ENCODE results near the gene KLF1. TPM values are rescaled to one million over a fixed set of nuclear protein-coding genes. Genes with fewer than 3 reads are reported as not detected.

Gene KLF1
- total RNA-seq, 1 experiment from 2014 or later: 0.22 TPM

DNA sequence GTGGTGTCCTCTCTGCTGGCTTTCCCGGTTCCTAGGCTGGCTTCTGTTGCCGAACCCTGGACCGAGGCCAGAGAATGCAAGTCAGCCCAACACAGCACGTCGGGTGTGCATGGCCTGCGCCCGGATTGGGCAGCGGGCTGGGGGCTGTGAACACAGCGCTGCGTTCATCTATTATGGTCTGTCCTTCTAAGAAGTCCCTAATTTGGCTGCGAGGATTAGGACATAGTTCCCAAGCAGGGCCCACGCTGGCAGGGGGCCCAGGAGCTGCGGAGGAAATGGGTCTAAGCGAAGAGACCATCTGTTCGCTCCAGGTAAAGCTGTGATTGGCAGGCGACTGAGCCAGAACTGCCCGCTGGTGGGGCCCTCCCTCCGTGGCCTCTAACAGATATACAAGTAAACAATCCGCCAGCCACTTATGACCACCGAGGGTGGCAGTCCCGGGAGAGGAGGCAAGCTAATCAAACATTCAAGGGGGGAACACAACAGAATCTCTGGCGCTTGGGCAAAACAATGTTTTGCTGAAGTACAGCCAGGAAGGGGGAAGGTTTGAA lies 26.1 kb upstream of the KLF1 start:
- POLR2A ChIA-PET (ENCODE audit: unreplicated experiment): interaction anchor here (0.6 kb wide), 1 partner anchor 23 kb away, joined by 3 read pairs; no protein-coding TSS in a partner anchor
- DNase-seq: no peak

DNA sequence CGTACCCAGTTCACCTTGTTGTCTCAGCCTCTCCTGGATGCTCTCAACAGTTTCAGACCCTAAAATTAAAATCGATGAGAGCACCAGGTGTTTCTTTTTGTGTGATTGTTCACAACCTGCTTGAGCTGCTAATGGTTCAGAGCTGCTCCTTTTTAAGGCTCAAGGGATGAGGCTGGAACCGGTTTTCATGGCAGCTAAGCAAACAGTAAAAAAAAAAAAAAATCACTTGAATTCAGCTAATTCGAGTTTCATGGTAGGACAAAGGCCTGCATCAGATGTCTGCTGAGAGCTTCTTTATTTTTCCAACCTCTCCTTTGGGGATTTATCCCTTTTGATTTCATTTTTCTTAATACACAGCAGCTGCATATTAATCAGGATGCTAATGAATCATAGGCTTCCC lies 25.6 kb upstream of the KLF1 start:
- no peaks in the 10 kb centered on the region for H4K20me1 ChIP-seq (ENCODE audit: insufficient read depth)
- TF ChIP-seq, protein P1, sequence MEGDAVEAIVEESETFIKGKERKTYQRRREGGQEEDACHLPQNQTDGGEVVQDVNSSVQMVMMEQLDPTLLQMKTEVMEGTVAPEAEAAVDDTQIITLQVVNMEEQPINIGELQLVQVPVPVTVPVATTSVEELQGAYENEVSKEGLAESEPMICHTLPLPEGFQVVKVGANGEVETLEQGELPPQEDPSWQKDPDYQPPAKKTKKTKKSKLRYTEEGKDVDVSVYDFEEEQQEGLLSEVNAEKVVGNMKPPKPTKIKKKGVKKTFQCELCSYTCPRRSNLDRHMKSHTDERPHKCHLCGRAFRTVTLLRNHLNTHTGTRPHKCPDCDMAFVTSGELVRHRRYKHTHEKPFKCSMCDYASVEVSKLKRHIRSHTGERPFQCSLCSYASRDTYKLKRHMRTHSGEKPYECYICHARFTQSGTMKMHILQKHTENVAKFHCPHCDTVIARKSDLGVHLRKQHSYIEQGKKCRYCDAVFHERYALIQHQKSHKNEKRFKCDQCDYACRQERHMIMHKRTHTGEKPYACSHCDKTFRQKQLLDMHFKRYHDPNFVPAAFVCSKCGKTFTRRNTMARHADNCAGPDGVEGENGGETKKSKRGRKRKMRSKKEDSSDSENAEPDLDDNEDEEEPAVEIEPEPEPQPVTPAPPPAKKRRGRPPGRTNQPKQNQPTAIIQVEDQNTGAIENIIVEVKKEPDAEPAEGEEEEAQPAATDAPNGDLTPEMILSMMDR (conservative IDR thresholded peaks at IDR 0.05): no peak
- TF ChIP-seq EZH2 (IDR thresholded peaks at IDR 0.05; ENCODE audit: low read depth): no peak
- H3K4me1 ChIP-seq (replicated peaks; ENCODE audit: insufficient read depth): no peaks in the 10 kb centered on the region
- intact Hi-C loops (cut with micrococcal nuclease; ENCODE audit: unreplicated experiment): no loop called here
- H3K36me3 ChIP-seq (ENCODE audit: low read depth): no peaks in the 10 kb centered on the region
- POLR2A ChIA-PET (ENCODE audit: unreplicated experiment): interaction anchor here (0.7 kb wide), 1 partner anchor 250 kb away, joined by 3 read pairs; no protein-coding TSS in a partner anchor
- no peak overlapping the region for H3K4me2 ChIP-seq
- no peak overlapping the region for H3K4me3 ChIP-seq
- no peaks in the 10 kb centered on the region for H3K9me2 ChIP-seq (ENCODE audit: insufficient read depth)
- H3K27ac ChIP-seq: no peak overlapping the region
- CTCF ChIA-PET: no interaction called here
- H3K9me3 ChIP-seq (ENCODE audit: insufficient read depth, low read depth): no peaks in the 10 kb centered on the region
- H2AFZ ChIP-seq: no peak overlapping the region
- no peaks in the 10 kb centered on the region for H3K79me2 ChIP-seq (ENCODE audit: low read depth)
- H3K27me3 ChIP-seq (ENCODE audit: insufficient read depth, low read depth): no peaks in the 10 kb centered on the region
- no peak for DNase-seq
- BruUV-seq (replicated peaks): no TSS peak
- peaks cover 7% of the 10 kb centered on the region; the same call in 1 of the 2 replicates for H3F3A ChIP-seq (ENCODE audit: insufficient read depth, low read depth)

More for the DNA sequence above, 26.1 kb upstream of the KLF1 start:
- no TSS peak for BruUV-seq (replicated peaks)
- CTCF ChIA-PET: no interaction called here
- TF ChIP-seq, protein P1 (conservative IDR thresholded peaks at IDR 0.05): no peak
- no peak for TF ChIP-seq EZH2 (IDR thresholded peaks at IDR 0.05; ENCODE audit: low read depth)
- Histone ChIP-seq H3K27ac (no peak overlapping the region), H3K36me3 (ENCODE audit: low read depth) (no peaks in the 10 kb centered on the region), H3K79me2 (ENCODE audit: low read depth) (no peaks in the 10 kb centered on the region), H3K4me1 (replicated peaks; ENCODE audit: insufficient read depth) (no peaks in the 10 kb centered on the region), H3K9me3 (ENCODE audit: insufficient read depth, low read depth) (no peaks in the 10 kb centered on the region), H3F3A (ENCODE audit: insufficient read depth, low read depth) (peaks cover 7% of the 10 kb centered on the region; the same call in 1 of the 2 replicates), H4K20me1 (ENCODE audit: insufficient read depth) (no peaks in the 10 kb centered on the region), H3K9me2 (ENCODE audit: insufficient read depth) (no peaks in the 10 kb centered on the region), H3K27me3 (ENCODE audit: insufficient read depth, low read depth) (no peaks in the 10 kb centered on the region), H3K4me2 (no peak overlapping the region), H2AFZ (no peak overlapping the region), H3K4me3 (no peak overlapping the region)
- intact Hi-C loops (cut with micrococcal nuclease; ENCODE audit: unreplicated experiment): no loop called here

DNA sequence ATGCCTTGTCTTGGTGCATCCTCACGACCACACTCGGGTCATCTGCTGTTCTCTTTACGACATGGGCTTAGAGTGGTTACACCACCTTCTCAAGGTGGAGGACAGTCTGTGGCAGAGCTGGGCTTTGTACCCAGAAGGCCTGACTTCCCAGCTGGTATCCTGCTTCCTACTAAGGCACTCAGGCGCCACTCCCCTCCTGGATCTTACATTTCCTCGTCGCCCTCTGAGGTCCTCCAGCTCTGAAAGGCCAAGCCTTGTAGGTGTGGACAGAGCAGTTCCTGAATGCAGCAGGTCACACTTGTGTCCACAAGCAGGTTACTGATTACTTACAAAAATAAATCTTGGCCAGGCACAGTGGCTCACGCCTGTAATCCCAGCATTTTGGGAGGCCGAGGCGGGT lies 20.2 kb upstream of the KLF1 start:
- no peaks in the 10 kb centered on the region for H3K9me3 ChIP-seq (ENCODE audit: insufficient read depth, low read depth)

More for the DNA sequence above, 20.2 kb upstream of the KLF1 start:
- H3K4me2 ChIP-seq: no peak overlapping the region
- DNase-seq: no peak
- H3F3A ChIP-seq (ENCODE audit: insufficient read depth, low read depth): peaks cover 10% of the 10 kb centered on the region
- H3K27me3 ChIP-seq (ENCODE audit: insufficient read depth, low read depth): no peaks in the 10 kb centered on the region
- H3K9me2 ChIP-seq (ENCODE audit: insufficient read depth): no peaks in the 10 kb centered on the region
- no peaks in the 10 kb centered on the region for H3K79me2 ChIP-seq (ENCODE audit: low read depth)
- no peaks in the 10 kb centered on the region for H4K20me1 ChIP-seq (ENCODE audit: insufficient read depth)
- no TSS peak for BruUV-seq (replicated peaks)
- no peaks in the 10 kb centered on the region for H3K4me1 ChIP-seq (replicated peaks; ENCODE audit: insufficient read depth)
- H3K27ac ChIP-seq: no peak overlapping the region
- CTCF ChIA-PET: no interaction called here
- TF ChIP-seq EZH2 (IDR thresholded peaks at IDR 0.05; ENCODE audit: low read depth): no peak
- no peak overlapping the region for H2AFZ ChIP-seq
- no peaks in the 10 kb centered on the region for H3K36me3 ChIP-seq (ENCODE audit: low read depth)
- H3K4me3 ChIP-seq: no peak overlapping the region
- POLR2A ChIA-PET (ENCODE audit: unreplicated experiment): interaction anchor here (0.5 kb wide), 1 partner anchor 181 kb away, joined by 5 read pairs; no protein-coding TSS in a partner anchor
- intact Hi-C loops (cut with micrococcal nuclease; ENCODE audit: unreplicated experiment): no loop called here

Data from PC-9 (cell line).